ENCODE results near the gene OR10H4.

The OR10H4 gene

GRCh38 chr19:15934332-15935078, 14.3 kb upstream of the OR10H4 start, which contains the start of gene CYP4F11:
CYP4F11 (minus strand) TSS chr19:15934529; CDS start chr19:15934408, 121 bp downstream.
- Histone ChIP-seq H3K36me3 (ENCODE audit: control insufficient read depth, insufficient read depth, low read length) (no peaks in the 10 kb centered on the region), H3K9me3 (ENCODE audit: control insufficient read depth, low read length) (no peaks in the 10 kb centered on the region), H3K4me2 (ENCODE audit: low read length) (no peak within 1 kb of the TSS), H3K27ac (no peak within 1 kb of the TSS), H3K9ac (no peak within 1 kb of the TSS), H3K79me2 (no peaks in the 10 kb centered on the region), H3K4me3 (ENCODE audit: low read depth, low read length) (no peak within 1 kb of the TSS), H3K4me1 (peaks cover 4% of the 10 kb centered on the region), H2AFZ (peak within 1 kb of the TSS; percentile 54), H3K27me3 (ENCODE audit: control insufficient read depth, insufficient read depth, low read length) (no peaks in the 10 kb centered on the region)
- no peak for TF ChIP-seq CTCF (IDR thresholded peaks at IDR 0.05)

GRCh38 chr19:15935167-15935702, 13.6 kb upstream of the OR10H4 start:
- Histone ChIP-seq H3K9ac (no peak overlapping the region), H3K36me3 (ENCODE audit: control insufficient read depth, insufficient read depth, low read length) (no peaks in the 10 kb centered on the region), H3K27ac (no peak overlapping the region), H2AFZ (no peak overlapping the region), H3K9me3 (ENCODE audit: control insufficient read depth, low read length) (no peaks in the 10 kb centered on the region), H3K4me2 (ENCODE audit: low read length) (no peak overlapping the region), H3K4me1 (peaks cover 4% of the 10 kb centered on the region), H3K27me3 (ENCODE audit: control insufficient read depth, insufficient read depth, low read length) (no peaks in the 10 kb centered on the region), H3K79me2 (no peaks in the 10 kb centered on the region), H3K4me3 (ENCODE audit: low read depth, low read length) (no peak overlapping the region)
- no peak for TF ChIP-seq CTCF (IDR thresholded peaks at IDR 0.05)

GRCh38 chr19:15936173-15936572, 12.6 kb upstream of the OR10H4 start:
- H3K9ac ChIP-seq: no peak overlapping the region
- H2AFZ ChIP-seq: no peak overlapping the region
- H3K27me3 ChIP-seq (ENCODE audit: control insufficient read depth, insufficient read depth, low read length): no peaks in the 10 kb centered on the region
- H3K36me3 ChIP-seq (ENCODE audit: control insufficient read depth, insufficient read depth, low read length): no peaks in the 10 kb centered on the region
- no peak overlapping the region for H3K27ac ChIP-seq
- H3K9me3 ChIP-seq (ENCODE audit: control insufficient read depth, low read length): no peaks in the 10 kb centered on the region
- no peaks in the 10 kb centered on the region for H3K79me2 ChIP-seq
- H3K4me2 ChIP-seq (ENCODE audit: low read length): no peak overlapping the region
- peaks cover 4% of the 10 kb centered on the region for H3K4me1 ChIP-seq
- TF ChIP-seq CTCF (IDR thresholded peaks at IDR 0.05): no peak
- no peak overlapping the region for H3K4me3 ChIP-seq (ENCODE audit: low read depth, low read length)

GRCh38 chr19:15936950-15937349, 11.9 kb upstream of the OR10H4 start:
- H3K79me2 ChIP-seq: no peaks in the 10 kb centered on the region
- H3K4me2 ChIP-seq (ENCODE audit: low read length): no peak overlapping the region
- H3K4me1 ChIP-seq: peaks cover 4% of the 10 kb centered on the region
- H3K27ac ChIP-seq: no peak overlapping the region
- no peaks in the 10 kb centered on the region for H3K27me3 ChIP-seq (ENCODE audit: control insufficient read depth, insufficient read depth, low read length)
- H3K36me3 ChIP-seq (ENCODE audit: control insufficient read depth, insufficient read depth, low read length): no peaks in the 10 kb centered on the region
- no peak overlapping the region for H3K9ac ChIP-seq
- no peaks in the 10 kb centered on the region for H3K9me3 ChIP-seq (ENCODE audit: control insufficient read depth, low read length)
- TF ChIP-seq CTCF (IDR thresholded peaks at IDR 0.05): no peak
- no peak overlapping the region for H3K4me3 ChIP-seq (ENCODE audit: low read depth, low read length)
- H2AFZ ChIP-seq: no peak overlapping the region

- H2AFZ ChIP-seq: no peak overlapping the region
- H3K4me1 ChIP-seq: peaks cover 4% of the 10 kb centered on the region
- no peaks in the 10 kb centered on the region for H3K36me3 ChIP-seq (ENCODE audit: control insufficient read depth, insufficient read depth, low read length)
- H3K79me2 ChIP-seq: no peaks in the 10 kb centered on the region
- no peaks in the 10 kb centered on the region for H3K27me3 ChIP-seq (ENCODE audit: control insufficient read depth, insufficient read depth, low read length)
- H3K4me2 ChIP-seq (ENCODE audit: low read length): no peak overlapping the region
- H3K9ac ChIP-seq: no peak overlapping the region
- no peaks in the 10 kb centered on the region for H3K9me3 ChIP-seq (ENCODE audit: control insufficient read depth, low read length)
- H3K4me3 ChIP-seq (ENCODE audit: low read depth, low read length): no peak overlapping the region
- no peak for TF ChIP-seq CTCF (IDR thresholded peaks at IDR 0.05)
- H3K27ac ChIP-seq: no peak overlapping the region
Measured at GRCh38 chr19:15937771-15938170, 11.0 kb upstream of the OR10H4 start.
